ENCODE results near the gene SIK3. TPM values are rescaled to one million over a fixed set of nuclear protein-coding genes. Genes with fewer than 3 reads are reported as not detected.

SIK3 gene
- total RNA-seq, 1 experiment from 2014 or later, result 34.4 TPM

DNA sequence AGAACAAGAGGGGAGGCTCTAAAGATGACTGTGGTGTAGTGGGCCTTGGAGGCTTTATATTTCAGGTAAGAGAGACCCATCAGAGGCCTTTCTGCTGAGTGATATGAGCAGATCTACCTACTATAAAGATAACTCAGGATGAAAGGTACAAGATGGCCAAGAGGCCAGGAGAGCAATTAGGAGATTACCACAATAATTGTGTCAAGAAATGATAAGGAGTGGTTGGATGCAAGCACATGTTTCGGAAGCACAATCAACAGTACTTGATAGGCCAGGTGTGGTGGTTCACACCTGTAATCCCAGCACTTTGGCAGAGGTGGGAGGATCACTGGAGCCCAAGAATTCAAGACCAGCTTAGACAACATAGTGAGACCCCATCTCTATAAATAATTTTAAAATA, 43.8 kb downstream of the SIK3 start:
- DNase-seq (ENCODE audit: low spot score), result no peak
- ChIA-PET CTCF (no interaction called here), POLR2A (no interaction called here)
- no peaks in the 10 kb centered on the region for H3K9me3 Mint-ChIP-seq
- no peak overlapping the region for H3K27ac Mint-ChIP-seq
- no peaks in the 10 kb centered on the region for H3K27me3 Mint-ChIP-seq (ENCODE audit: low read depth)
- ATAC-seq, result no peak
- TF ChIP-seq NFE2L1 (CRISPR knock-in tag; IDR thresholded peaks at IDR 0.05) (no peak), JUN (CRISPR knock-in tag; IDR thresholded peaks at IDR 0.05) (no peak), KAT7 (CRISPR knock-in tag; IDR thresholded peaks at IDR 0.05; ENCODE audit: borderline replicate concordance) (no peak), CBFB (CRISPR knock-in tag; IDR thresholded peaks at IDR 0.05; ENCODE audit: low read depth) (no peak), CREM (CRISPR knock-in tag; IDR thresholded peaks at IDR 0.05) (no peak), ZNF671 (CRISPR knock-in tag; IDR thresholded peaks at IDR 0.05) (no peak), TP53 (CRISPR knock-in tag; IDR thresholded peaks at IDR 0.05) (no peak), ZNF423 (CRISPR knock-in tag; IDR thresholded peaks at IDR 0.05) (no peak), NFYB (CRISPR knock-in tag; conservative IDR thresholded peaks at IDR 0.05; ENCODE audit: low read depth) (no peak), GRHL2 (CRISPR knock-in tag; IDR thresholded peaks at IDR 0.05; ENCODE audit: insufficient replicate concordance, severe bottlenecking) (no peak), TEAD1 (CRISPR knock-in tag; IDR thresholded peaks at IDR 0.05) (no peak), NR3C1 (CRISPR knock-in tag; conservative IDR thresholded peaks at IDR 0.05; ENCODE audit: low read depth) (no peak), SMAD4 (CRISPR knock-in tag; IDR thresholded peaks at IDR 0.05) (no peak)
- TF ChIP-seq, protein P1, sequence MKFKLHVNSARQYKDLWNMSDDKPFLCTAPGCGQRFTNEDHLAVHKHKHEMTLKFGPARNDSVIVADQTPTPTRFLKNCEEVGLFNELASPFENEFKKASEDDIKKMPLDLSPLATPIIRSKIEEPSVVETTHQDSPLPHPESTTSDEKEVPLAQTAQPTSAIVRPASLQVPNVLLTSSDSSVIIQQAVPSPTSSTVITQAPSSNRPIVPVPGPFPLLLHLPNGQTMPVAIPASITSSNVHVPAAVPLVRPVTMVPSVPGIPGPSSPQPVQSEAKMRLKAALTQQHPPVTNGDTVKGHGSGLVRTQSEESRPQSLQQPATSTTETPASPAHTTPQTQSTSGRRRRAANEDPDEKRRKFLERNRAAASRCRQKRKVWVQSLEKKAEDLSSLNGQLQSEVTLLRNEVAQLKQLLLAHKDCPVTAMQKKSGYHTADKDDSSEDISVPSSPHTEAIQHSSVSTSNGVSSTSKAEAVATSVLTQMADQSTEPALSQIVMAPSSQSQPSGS (CRISPR knock-in tag; IDR thresholded peaks at IDR 0.05; ENCODE audit: borderline replicate concordance, low read depth), result no peak
- TF ChIP-seq, protein P2, sequence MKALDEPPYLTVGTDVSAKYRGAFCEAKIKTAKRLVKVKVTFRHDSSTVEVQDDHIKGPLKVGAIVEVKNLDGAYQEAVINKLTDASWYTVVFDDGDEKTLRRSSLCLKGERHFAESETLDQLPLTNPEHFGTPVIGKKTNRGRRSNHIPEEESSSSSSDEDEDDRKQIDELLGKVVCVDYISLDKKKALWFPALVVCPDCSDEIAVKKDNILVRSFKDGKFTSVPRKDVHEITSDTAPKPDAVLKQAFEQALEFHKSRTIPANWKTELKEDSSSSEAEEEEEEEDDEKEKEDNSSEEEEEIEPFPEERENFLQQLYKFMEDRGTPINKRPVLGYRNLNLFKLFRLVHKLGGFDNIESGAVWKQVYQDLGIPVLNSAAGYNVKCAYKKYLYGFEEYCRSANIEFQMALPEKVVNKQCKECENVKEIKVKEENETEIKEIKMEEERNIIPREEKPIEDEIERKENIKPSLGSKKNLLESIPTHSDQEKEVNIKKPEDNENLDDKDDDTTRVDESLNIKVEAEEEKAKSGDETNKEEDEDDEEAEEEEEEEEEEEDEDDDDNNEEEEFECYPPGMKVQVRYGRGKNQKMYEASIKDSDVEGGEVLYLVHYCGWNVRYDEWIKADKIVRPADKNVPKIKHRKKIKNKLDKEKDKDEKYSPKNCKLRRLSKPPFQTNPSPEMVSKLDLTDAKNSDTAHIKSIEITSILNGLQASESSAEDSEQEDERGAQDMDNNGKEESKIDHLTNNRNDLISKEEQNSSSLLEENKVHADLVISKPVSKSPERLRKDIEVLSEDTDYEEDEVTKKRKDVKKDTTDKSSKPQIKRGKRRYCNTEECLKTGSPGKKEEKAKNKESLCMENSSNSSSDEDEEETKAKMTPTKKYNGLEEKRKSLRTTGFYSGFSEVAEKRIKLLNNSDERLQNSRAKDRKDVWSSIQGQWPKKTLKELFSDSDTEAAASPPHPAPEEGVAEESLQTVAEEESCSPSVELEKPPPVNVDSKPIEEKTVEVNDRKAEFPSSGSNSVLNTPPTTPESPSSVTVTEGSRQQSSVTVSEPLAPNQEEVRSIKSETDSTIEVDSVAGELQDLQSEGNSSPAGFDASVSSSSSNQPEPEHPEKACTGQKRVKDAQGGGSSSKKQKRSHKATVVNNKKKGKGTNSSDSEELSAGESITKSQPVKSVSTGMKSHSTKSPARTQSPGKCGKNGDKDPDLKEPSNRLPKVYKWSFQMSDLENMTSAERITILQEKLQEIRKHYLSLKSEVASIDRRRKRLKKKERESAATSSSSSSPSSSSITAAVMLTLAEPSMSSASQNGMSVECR (CRISPR knock-in tag; IDR thresholded peaks at IDR 0.05; ENCODE audit: borderline replicate concordance), result no peak
- TF ChIP-seq, protein P3, sequence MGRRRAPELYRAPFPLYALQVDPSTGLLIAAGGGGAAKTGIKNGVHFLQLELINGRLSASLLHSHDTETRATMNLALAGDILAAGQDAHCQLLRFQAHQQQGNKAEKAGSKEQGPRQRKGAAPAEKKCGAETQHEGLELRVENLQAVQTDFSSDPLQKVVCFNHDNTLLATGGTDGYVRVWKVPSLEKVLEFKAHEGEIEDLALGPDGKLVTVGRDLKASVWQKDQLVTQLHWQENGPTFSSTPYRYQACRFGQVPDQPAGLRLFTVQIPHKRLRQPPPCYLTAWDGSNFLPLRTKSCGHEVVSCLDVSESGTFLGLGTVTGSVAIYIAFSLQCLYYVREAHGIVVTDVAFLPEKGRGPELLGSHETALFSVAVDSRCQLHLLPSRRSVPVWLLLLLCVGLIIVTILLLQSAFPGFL (CRISPR knock-in tag; IDR thresholded peaks at IDR 0.05; ENCODE audit: borderline replicate concordance), result no peak
- TF ChIP-seq, protein P4, sequence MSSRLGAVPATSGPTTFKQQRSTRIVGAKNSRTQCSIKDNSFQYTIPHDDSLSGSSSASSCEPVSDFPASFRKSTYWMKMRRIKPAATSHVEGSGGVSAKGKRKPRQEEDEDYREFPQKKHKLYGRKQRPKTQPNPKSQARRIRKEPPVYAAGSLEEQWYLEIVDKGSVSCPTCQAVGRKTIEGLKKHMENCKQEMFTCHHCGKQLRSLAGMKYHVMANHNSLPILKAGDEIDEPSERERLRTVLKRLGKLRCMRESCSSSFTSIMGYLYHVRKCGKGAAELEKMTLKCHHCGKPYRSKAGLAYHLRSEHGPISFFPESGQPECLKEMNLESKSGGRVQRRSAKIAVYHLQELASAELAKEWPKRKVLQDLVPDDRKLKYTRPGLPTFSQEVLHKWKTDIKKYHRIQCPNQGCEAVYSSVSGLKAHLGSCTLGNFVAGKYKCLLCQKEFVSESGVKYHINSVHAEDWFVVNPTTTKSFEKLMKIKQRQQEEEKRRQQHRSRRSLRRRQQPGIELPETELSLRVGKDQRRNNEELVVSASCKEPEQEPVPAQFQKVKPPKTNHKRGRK (CRISPR knock-in tag; IDR thresholded peaks at IDR 0.05; ENCODE audit: borderline replicate concordance), result no peak
- TF ChIP-seq, protein P5, sequence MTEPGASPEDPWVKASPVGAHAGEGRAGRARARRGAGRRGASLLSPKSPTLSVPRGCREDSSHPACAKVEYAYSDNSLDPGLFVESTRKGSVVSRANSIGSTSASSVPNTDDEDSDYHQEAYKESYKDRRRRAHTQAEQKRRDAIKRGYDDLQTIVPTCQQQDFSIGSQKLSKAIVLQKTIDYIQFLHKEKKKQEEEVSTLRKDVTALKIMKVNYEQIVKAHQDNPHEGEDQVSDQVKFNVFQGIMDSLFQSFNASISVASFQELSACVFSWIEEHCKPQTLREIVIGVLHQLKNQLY (CRISPR knock-in tag; IDR thresholded peaks at IDR 0.05), result no peak
- TF ChIP-seq, protein P6, sequence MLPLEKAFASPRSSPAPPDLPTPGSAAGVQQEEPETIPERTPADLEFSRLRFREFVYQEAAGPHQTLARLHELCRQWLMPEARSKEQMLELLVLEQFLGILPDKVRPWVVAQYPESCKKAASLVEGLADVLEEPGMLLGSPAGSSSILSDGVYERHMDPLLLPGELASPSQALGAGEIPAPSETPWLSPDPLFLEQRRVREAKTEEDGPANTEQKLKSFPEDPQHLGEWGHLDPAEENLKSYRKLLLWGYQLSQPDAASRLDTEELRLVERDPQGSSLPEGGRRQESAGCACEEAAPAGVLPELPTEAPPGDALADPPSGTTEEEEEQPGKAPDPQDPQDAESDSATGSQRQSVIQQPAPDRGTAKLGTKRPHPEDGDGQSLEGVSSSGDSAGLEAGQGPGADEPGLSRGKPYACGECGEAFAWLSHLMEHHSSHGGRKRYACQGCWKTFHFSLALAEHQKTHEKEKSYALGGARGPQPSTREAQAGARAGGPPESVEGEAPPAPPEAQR (CRISPR knock-in tag; IDR thresholded peaks at IDR 0.05), result no peak
- TF ChIP-seq, protein P7, sequence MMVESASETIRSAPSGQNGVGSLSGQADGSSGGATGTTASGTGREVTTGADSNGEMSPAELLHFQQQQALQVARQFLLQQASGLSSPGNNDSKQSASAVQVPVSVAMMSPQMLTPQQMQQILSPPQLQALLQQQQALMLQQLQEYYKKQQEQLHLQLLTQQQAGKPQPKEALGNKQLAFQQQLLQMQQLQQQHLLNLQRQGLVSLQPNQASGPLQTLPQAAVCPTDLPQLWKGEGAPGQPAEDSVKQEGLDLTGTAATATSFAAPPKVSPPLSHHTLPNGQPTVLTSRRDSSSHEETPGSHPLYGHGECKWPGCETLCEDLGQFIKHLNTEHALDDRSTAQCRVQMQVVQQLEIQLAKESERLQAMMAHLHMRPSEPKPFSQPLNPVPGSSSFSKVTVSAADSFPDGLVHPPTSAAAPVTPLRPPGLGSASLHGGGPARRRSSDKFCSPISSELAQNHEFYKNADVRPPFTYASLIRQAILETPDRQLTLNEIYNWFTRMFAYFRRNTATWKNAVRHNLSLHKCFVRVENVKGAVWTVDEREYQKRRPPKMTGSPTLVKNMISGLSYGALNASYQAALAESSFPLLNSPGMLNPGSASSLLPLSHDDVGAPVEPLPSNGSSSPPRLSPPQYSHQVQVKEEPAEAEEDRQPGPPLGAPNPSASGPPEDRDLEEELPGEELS (CRISPR knock-in tag; IDR thresholded peaks at IDR 0.05), result no peak
- H3K36me3 Mint-ChIP-seq, result no peaks in the 10 kb centered on the region
- H3K4me1 Mint-ChIP-seq, result peaks cover 15% of the 10 kb centered on the region
- no peak overlapping the region for H3K4me3 Mint-ChIP-seq

All from WTC11 (cell line).